Transverse colon (tissue), 3 donors: ENCODE measurements around the gene SEMA5B.

ENCODE experiments used
- CTCF ChIP-seq, 5 experiments: fragments of 200-600 bp in 3 of 5; fragments of 450-650 bp in 2 of 5; sonication (generic) in 3 of 5; IDR thresholded peaks; 1 replicate in 2 of 5; 2 replicates in 3 of 5; pipeline ENCODE4 v1.5.1; 2016 to 2017; ENCODE audit warnings: antibody characterized with exemption in 5 of 5, inconsistent platforms in 3 of 5, mild to moderate bottlenecking in 2 of 5, moderate library complexity in 1 of 5
- EP300 ChIP-seq: sonication (generic); formaldehyde crosslinking; IDR thresholded peaks from one replicate; pipeline ENCODE4 v1.6.1; 2017; ENCODE audit warnings: antibody characterized with exemption, low read depth
- POLR2A ChIP-seq: fragments of 450-650 bp; IDR thresholded peaks from one replicate; pipeline ENCODE4 v1.6.1; 2016; ENCODE audit warnings: antibody characterized with exemption, mild to moderate bottlenecking, moderate library complexity

DNA sequence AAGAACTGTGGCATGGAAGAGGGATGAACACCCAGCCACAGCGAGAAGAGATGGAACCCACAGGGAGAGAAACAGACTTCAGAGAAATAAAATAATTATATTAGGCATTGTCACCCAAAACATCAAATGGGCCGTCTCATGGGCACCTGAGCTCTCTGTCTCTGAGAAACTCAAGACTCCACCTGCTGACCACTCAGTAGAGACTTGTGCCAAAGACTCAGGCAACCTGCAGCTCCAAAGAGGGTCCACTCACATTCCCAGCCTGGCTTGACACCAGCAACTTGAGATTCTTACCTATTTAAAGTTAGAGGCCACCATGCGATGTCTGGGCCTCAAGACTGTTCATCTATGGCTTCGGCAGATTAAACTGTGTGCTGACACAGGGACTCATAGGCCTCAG is 12.0 kb downstream of the SEMA5B start:
- TF ChIP-seq EP300 (no peak), POLR2A (no peak), CTCF (IDR thresholded peaks at IDR 0.05) (no peak)
